ENCODE data around the gene MC1R. TPM values are rescaled to one million over a fixed set of nuclear protein-coding genes. Genes with fewer than 3 reads are reported as not detected.

MC1R gene
- 2.2 TPM for polyA plus RNA-seq (2013)

DNA sequence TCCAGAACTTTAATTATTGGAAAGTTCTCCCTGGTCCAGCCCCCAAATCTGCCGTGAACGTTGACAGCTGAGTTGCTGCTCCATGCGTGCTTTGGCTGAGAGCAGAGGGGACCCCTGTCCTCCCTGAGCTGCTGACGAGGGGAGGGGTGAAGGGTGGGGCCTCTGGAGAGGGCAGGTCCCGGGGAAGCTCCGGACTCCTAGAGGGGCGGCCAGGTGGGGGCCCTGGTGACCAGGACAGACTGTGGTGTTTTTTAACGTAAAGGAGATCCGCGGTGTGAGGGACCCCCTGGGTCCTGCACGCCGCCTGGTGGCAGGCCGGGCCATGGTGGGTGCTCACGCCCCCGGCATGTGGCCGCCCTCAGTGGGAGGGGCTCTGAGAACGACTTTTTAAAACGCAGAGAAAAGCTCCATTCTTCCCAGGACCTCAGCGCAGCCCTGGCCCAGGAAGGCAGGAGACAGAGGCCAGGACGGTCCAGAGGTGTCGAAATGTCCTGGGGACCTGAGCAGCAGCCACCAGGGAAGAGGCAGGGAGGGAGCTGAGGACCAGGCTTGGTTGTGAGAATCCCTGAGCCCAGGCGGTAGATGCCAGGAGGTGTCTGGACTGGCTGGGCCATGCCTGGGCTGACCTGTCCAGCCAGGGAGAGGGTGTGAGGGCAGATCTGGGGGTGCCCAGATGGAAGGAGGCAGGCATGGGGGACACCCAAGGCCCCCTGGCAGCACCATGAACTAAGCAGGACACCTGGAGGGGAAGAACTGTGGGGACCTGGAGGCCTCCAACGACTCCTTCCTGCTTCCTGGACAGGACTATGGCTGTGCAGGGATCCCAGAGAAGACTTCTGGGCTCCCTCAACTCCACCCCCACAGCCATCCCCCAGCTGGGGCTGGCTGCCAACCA, at the start of gene MC1R:
MC1R (plus strand) TSS at position 410 of the 895 bp plus-strand sequence; CDS start at position 807, 397 bp downstream.
- DNase-seq: peak; percentile 44 to 70 (median 70)
- 6% methylated on average over 21 of the region's 23 CpGs for WGBS (ENCODE audit: insufficient coverage)
- POLR2A ChIA-PET: interaction anchor here (1.2 kb wide), 1 partner anchor 9 kb away, joined by 5 read pairs; no protein-coding TSS in a partner anchor
- Histone ChIP-seq H3K9me3 (ENCODE audit: control extremely low read depth in 1 of 5, control insufficient read depth in 4 of 5, insufficient read depth in 2 of 5, low read depth in 1 of 5, low read length in 4 of 5) (no peaks in the 10 kb centered on the region), H3K27ac (ENCODE audit: insufficient read depth in 1 of 2, low read depth in 1 of 2, low read length in 2 of 2, poor library complexity in 1 of 2, severe bottlenecking in 2 of 2) (peak within 1 kb of the TSS in 1 of 2 experiments; percentile 25), H3K36me3 (ENCODE audit: control insufficient read depth in 4 of 4, insufficient read depth in 4 of 4, low read length in 3 of 4) (peaks cover 0 to under 1% (median under 1%) of the 10 kb centered on the region in 4 experiments), H3K4me1 (ENCODE audit: control extremely low read depth in 1 of 4, control insufficient read depth in 4 of 4, insufficient read depth in 4 of 4, low read length in 3 of 4) (peaks cover 0 to 65% (median 60%) of the 10 kb centered on the region in 4 experiments), H3K4me3 (ENCODE audit: control insufficient read depth in 1 of 7, extremely low read depth in 1 of 7, insufficient read depth in 4 of 7, low read depth in 2 of 7, low read length in 6 of 7) (peak within 1 kb of the TSS in 6 of 7 experiments; percentile 32 to 73 (median 59)), H3K27me3 (replicated peaks in 2 of 5; ENCODE audit: control insufficient read depth in 4 of 5, insufficient read depth in 5 of 5, low read length in 4 of 5) (peaks cover 0 to 50% (median 13%) of the 10 kb centered on the region in 5 experiments)
- CTCF ChIA-PET: interaction anchor here (0.8 to 2.8 kb wide), 9 partner anchors 8 to 51 kb away, joined by 3 to 12 read pairs (median 3); no protein-coding TSS in a partner anchor

GRCh38 chr16:89869911-89870310, 48.8 kb upstream of the MC1R start:
- WGBS (ENCODE audit: insufficient coverage): 97% methylated on average over 12 of the region's 12 CpGs
- CTCF ChIA-PET: interaction anchor here (4.5 kb wide), 1 partner anchor 10 kb away, joined by 26 read pairs; no protein-coding TSS in a partner anchor
- peaks cover 0 to 5% (median under 1%) of the 10 kb centered on the region in 4 experiments for H3K36me3 ChIP-seq (ENCODE audit: control insufficient read depth in 4 of 4, insufficient read depth in 4 of 4, low read length in 3 of 4)
- no peak overlapping the region for H3K27ac ChIP-seq (ENCODE audit: insufficient read depth in 1 of 2, low read depth in 1 of 2, low read length in 2 of 2, poor library complexity in 1 of 2, severe bottlenecking in 2 of 2)
- DNase-seq: no peak
- H3K4me1 ChIP-seq (ENCODE audit: control extremely low read depth in 1 of 4, control insufficient read depth in 4 of 4, insufficient read depth in 4 of 4, low read length in 3 of 4): peaks cover 0 to 18% (median 15%) of the 10 kb centered on the region in 4 experiments
- H3K9me3 ChIP-seq (ENCODE audit: control extremely low read depth in 1 of 5, control insufficient read depth in 4 of 5, insufficient read depth in 2 of 5, low read depth in 1 of 5, low read length in 4 of 5): peaks cover 0 to 10% (median 7%) of the 10 kb centered on the region in 5 experiments
- no peak overlapping the region for H3K4me3 ChIP-seq (ENCODE audit: control insufficient read depth in 1 of 7, extremely low read depth in 1 of 7, insufficient read depth in 4 of 7, low read depth in 2 of 7, low read length in 6 of 7)
- H3K27me3 ChIP-seq (replicated peaks in 2 of 5; ENCODE audit: control insufficient read depth in 4 of 5, insufficient read depth in 5 of 5, low read length in 4 of 5): no peaks in the 10 kb centered on the region
- POLR2A ChIA-PET: no interaction called here

DNA sequence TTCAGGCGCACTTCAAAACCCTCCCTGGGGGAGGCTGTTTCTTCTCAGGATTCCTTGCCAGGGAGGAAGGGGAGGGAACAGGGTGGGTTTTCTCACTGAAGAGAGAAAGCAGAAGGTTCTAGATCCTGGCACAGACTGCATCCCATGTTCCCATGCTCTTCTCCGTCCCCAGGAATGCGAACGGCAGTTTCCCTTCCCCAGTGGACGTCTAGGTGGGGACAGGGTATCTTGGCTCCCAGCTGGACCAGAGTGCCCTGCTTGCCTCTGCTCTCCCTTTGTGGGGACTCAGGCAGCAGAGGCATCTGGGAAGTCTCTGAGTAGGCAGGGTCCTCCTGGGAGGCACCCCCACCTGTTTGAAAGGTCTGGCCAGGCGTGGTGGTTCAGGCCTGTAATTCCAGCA, 48.2 kb upstream of the MC1R start:
- ChIA-PET CTCF (interaction anchor here (4.5 kb wide), 1 partner anchor 10 kb away, joined by 26 read pairs; no protein-coding TSS in a partner anchor), POLR2A (no interaction called here)
- H3K27me3 ChIP-seq (replicated peaks in 2 of 5; ENCODE audit: control insufficient read depth in 4 of 5, insufficient read depth in 5 of 5, low read length in 4 of 5): no peaks in the 10 kb centered on the region
- H3K36me3 ChIP-seq (ENCODE audit: control insufficient read depth in 4 of 4, insufficient read depth in 4 of 4, low read length in 3 of 4): peaks cover 0 to 9% (median 2%) of the 10 kb centered on the region in 4 experiments
- 98% methylated on average over 5 of the region's 6 CpGs for WGBS (ENCODE audit: insufficient coverage)
- no peak overlapping the region for H3K27ac ChIP-seq (ENCODE audit: insufficient read depth in 1 of 2, low read depth in 1 of 2, low read length in 2 of 2, poor library complexity in 1 of 2, severe bottlenecking in 2 of 2)
- peaks cover 0 to 19% (median 18%) of the 10 kb centered on the region in 4 experiments for H3K4me1 ChIP-seq (ENCODE audit: control extremely low read depth in 1 of 4, control insufficient read depth in 4 of 4, insufficient read depth in 4 of 4, low read length in 3 of 4)
- no peak overlapping the region for H3K4me3 ChIP-seq (ENCODE audit: control insufficient read depth in 1 of 7, extremely low read depth in 1 of 7, insufficient read depth in 4 of 7, low read depth in 2 of 7, low read length in 6 of 7)
- H3K9me3 ChIP-seq (ENCODE audit: control extremely low read depth in 1 of 5, control insufficient read depth in 4 of 5, insufficient read depth in 2 of 5, low read depth in 1 of 5, low read length in 4 of 5): peaks cover 0 to 10% (median 7%) of the 10 kb centered on the region in 5 experiments
- DNase-seq: no peak

DNA sequence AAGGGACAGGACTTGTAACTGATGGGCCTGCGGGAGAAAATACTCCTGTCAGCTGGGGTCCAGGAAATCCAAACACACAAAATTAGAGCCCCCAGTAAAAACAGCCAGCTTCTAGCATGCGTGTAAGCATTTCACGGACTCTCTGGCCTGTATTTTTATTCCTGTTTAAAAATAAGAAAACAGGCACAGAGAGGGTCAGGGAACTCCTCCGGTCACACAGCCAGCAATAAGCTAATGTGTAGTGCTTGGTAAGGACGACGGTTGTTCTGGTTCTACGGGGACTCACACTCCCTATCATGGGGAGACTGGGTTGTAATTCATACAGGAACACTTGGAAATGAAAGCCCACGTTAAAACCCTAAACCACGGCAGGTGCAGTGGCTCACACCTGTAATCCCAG, 46.8 kb upstream of the MC1R start:
- no peak for DNase-seq
- 94% methylated on average over 5 of the region's 9 CpGs for WGBS (ENCODE audit: insufficient coverage)
- POLR2A ChIA-PET: no interaction called here
- peaks cover 0 to 10% (median 7%) of the 10 kb centered on the region in 5 experiments for H3K9me3 ChIP-seq (ENCODE audit: control extremely low read depth in 1 of 5, control insufficient read depth in 4 of 5, insufficient read depth in 2 of 5, low read depth in 1 of 5, low read length in 4 of 5)
- CTCF ChIA-PET: interaction anchor here (1.5 to 4.5 kb wide), 3 partner anchors 8 to 12 kb away, joined by 3 to 26 read pairs (median 6); no protein-coding TSS in a partner anchor
- no peak overlapping the region for H3K4me3 ChIP-seq (ENCODE audit: control insufficient read depth in 1 of 7, extremely low read depth in 1 of 7, insufficient read depth in 4 of 7, low read depth in 2 of 7, low read length in 6 of 7)
- no peak overlapping the region for H3K27ac ChIP-seq (ENCODE audit: insufficient read depth in 1 of 2, low read depth in 1 of 2, low read length in 2 of 2, poor library complexity in 1 of 2, severe bottlenecking in 2 of 2)
- H3K4me1 ChIP-seq (ENCODE audit: control extremely low read depth in 1 of 4, control insufficient read depth in 4 of 4, insufficient read depth in 4 of 4, low read length in 3 of 4): peaks cover 0 to 19% (median 18%) of the 10 kb centered on the region in 4 experiments
- peaks cover 0 to 16% (median 4%) of the 10 kb centered on the region in 4 experiments for H3K36me3 ChIP-seq (ENCODE audit: control insufficient read depth in 4 of 4, insufficient read depth in 4 of 4, low read length in 3 of 4)
- no peaks in the 10 kb centered on the region for H3K27me3 ChIP-seq (replicated peaks in 2 of 5; ENCODE audit: control insufficient read depth in 4 of 5, insufficient read depth in 5 of 5, low read length in 4 of 5)

- WGBS (ENCODE audit: insufficient coverage): under 1% methylated on average over 77 of the region's 104 CpGs
- POLR2A ChIA-PET: interaction anchor here (0.8 to 1.5 kb wide), 3 partner anchors 10 to 21 kb away, joined by 3 to 7 read pairs (median 5); no protein-coding TSS in a partner anchor
- Histone ChIP-seq H3K9me3 (ENCODE audit: control extremely low read depth in 1 of 5, control insufficient read depth in 4 of 5, insufficient read depth in 2 of 5, low read depth in 1 of 5, low read length in 4 of 5) (peaks cover 0 to under 1% (median 0%) of the 10 kb centered on the region in 5 experiments), H3K36me3 (ENCODE audit: control insufficient read depth in 4 of 4, insufficient read depth in 4 of 4, low read length in 3 of 4) (peaks cover 0 to 25% (median 6%) of the 10 kb centered on the region in 4 experiments), H3K4me1 (ENCODE audit: control extremely low read depth in 1 of 4, control insufficient read depth in 4 of 4, insufficient read depth in 4 of 4, low read length in 3 of 4) (peaks cover 0 to 19% (median 18%) of the 10 kb centered on the region in 4 experiments), H3K4me3 (ENCODE audit: control insufficient read depth in 1 of 7, extremely low read depth in 1 of 7, insufficient read depth in 4 of 7, low read depth in 2 of 7, low read length in 6 of 7) (peak within 1 kb of the TSS; percentile 74 to 89 (median 81)), H3K27ac (ENCODE audit: insufficient read depth in 1 of 2, low read depth in 1 of 2, low read length in 2 of 2, poor library complexity in 1 of 2, severe bottlenecking in 2 of 2) (peak within 1 kb of the TSS; percentile 95), H3K27me3 (replicated peaks in 2 of 5; ENCODE audit: control insufficient read depth in 4 of 5, insufficient read depth in 5 of 5, low read length in 4 of 5) (no peaks in the 10 kb centered on the region)
- DNase-seq: peak; percentile 83 to 91 (median 88)
- CTCF ChIA-PET: interaction anchor here (0.6 to 4.5 kb wide), 4 partner anchors 10 to 167 kb away, joined by 3 to 26 read pairs (median 4); no protein-coding TSS in a partner anchor
Observed at GRCh38 chr16:89873109-89873971, 45.3 kb upstream of the MC1R start, which contains the start of gene TCF25. TCF25 (plus strand) TSS chr16:89873592; CDS start chr16:89873668, 76 bp downstream.

- Histone ChIP-seq H3K27me3 (replicated peaks in 2 of 5; ENCODE audit: control insufficient read depth in 4 of 5, insufficient read depth in 5 of 5, low read length in 4 of 5) (no peaks in the 10 kb centered on the region), H3K27ac (ENCODE audit: insufficient read depth in 1 of 2, low read depth in 1 of 2, low read length in 2 of 2, poor library complexity in 1 of 2, severe bottlenecking in 2 of 2) (peak overlapping the region; percentile 54 to 95), H3K4me1 (ENCODE audit: control extremely low read depth in 1 of 4, control insufficient read depth in 4 of 4, insufficient read depth in 4 of 4, low read length in 3 of 4) (peaks cover 0 to 19% (median 18%) of the 10 kb centered on the region in 4 experiments), H3K9me3 (ENCODE audit: control extremely low read depth in 1 of 5, control insufficient read depth in 4 of 5, insufficient read depth in 2 of 5, low read depth in 1 of 5, low read length in 4 of 5) (no peaks in the 10 kb centered on the region), H3K36me3 (ENCODE audit: control insufficient read depth in 4 of 4, insufficient read depth in 4 of 4, low read length in 3 of 4) (peaks cover 8 to 32% (median 12%) of the 10 kb centered on the region in 4 experiments), H3K4me3 (ENCODE audit: control insufficient read depth in 1 of 7, extremely low read depth in 1 of 7, insufficient read depth in 4 of 7, low read depth in 2 of 7, low read length in 6 of 7) (peak overlapping the region in 6 of 7 experiments; percentile 46 to 89 (median 82))
- ChIA-PET POLR2A (interaction anchor here (1.3 to 1.5 kb wide), 2 partner anchors 11 to 20 kb away, joined by 5 to 7 read pairs; no protein-coding TSS in a partner anchor), CTCF (interaction anchor here (1.1 to 4.5 kb wide), 2 partner anchors 14 to 45 kb away, joined by 3 to 26 read pairs; no protein-coding TSS in a partner anchor)
- peak; percentile 94 to 97 (median 96) for DNase-seq
- WGBS (ENCODE audit: insufficient coverage): under 1% methylated on average over 39 of the region's 61 CpGs
Observed at GRCh38 chr16:89873972-89874689, 44.5 kb upstream of the MC1R start.

Measured in common myeloid progenitor, CD34-positive (primary cell).